OCI-LY3 (cell line): Measurements from ENCODE around the gene MGAT4B.

Experiments used
- CTCF ChIP-seq: fragments of 200-600, 300-600 bp; sonication (generic); IDR thresholded peaks from 2 replicates; pipeline ENCODE4 v1.5.1; 2014; ENCODE audit warnings: antibody characterized with exemption, low read length, low read depth
- EZH2phosphoT487 ChIP-seq: fragments of 200-600 bp; shearing (Covaris generic); IDR thresholded peaks from 2 replicates; pipeline ENCODE4 v1.6.1; 2018; ENCODE audit warnings: antibody characterized with exemption, mixed run types, low read depth

- TF ChIP-seq CTCF (no peak), EZH2phosphoT487 (no peak)
Measured at GRCh38 chr5:179816796-179817469, 10.3 kb upstream of the MGAT4B start.
